Fibroblast of lung (primary cell): ENCODE measurements around the gene PRKACG.

Experiments
- CTCF ChIP-seq, 2 donors: IDR thresholded peaks in 1 of 2; conservative IDR thresholded peaks in 1 of 2; 1 replicate in 1 of 2; 2 replicates in 1 of 2; pipeline ENCODE4 v1.5.1; 2011 to 2012; ENCODE audit warnings: low read length in 2 of 2, control low read depth in 1 of 2, inconsistent platforms in 1 of 2, low read depth in 1 of 2, mild to moderate bottlenecking in 1 of 2
- EZH2 ChIP-seq: IDR thresholded peaks from 2 replicates; pipeline ENCODE4 v1.5.1; 2012; ENCODE audit warnings: low read length, control low read depth, mild to moderate bottlenecking; ENCODE audit errors: missing control alignments

- TF ChIP-seq CTCF (conservative IDR thresholded peaks at IDR 0.05 in 1 of 2, IDR thresholded peaks at IDR 0.05 in 1 of 2; ENCODE audit: low read depth in 1 of 2, low read length in 2 of 2) (no peak), EZH2 (no peak)
Observed at GRCh38 chr9:69020301-69021145, 6.6 kb upstream of the PRKACG start.
